A673 (cell line): ENCODE measurements around the gene NEO1.

Experiments
- CTCF ChIP-seq: fragments of 300-800, 200-600 bp; sonication (generic); conservative IDR thresholded peaks from 2 replicates; pipeline ENCODE4 v1.5.1; 2017; ENCODE audit warnings: low read depth, mild to moderate bottlenecking, antibody characterized with exemption, low read length, moderate library complexity, mixed read lengths
- EZH2 ChIP-seq: fragments of 200-600 bp; sonication (generic); IDR thresholded peaks from 2 replicates; pipeline ENCODE4 v1.6.1; 2017; ENCODE audit warnings: borderline replicate concordance, low read depth, mild to moderate bottlenecking, mixed read lengths, antibody characterized with exemption, low read length; ENCODE audit not compliant: poor library complexity, severe bottlenecking

GRCh38 chr15:73082812-73083211 is 30.5 kb downstream of the NEO1 start:
- no peak for TF ChIP-seq CTCF
- TF ChIP-seq EZH2, result no peak
